Midbrain (tissue), 1 donor: ENCODE data around the gene WRNIP1.

Experiments
- DNase-seq: peaks from one replicate; lab custom pipeline; 2025; lab: John Stamatoyannopoulos, UW

Gene WRNIP1

GRCh38 chr6:2807342-2808090, 42.3 kb downstream of the WRNIP1 start:
- DNase-seq, result no peak

DNA sequence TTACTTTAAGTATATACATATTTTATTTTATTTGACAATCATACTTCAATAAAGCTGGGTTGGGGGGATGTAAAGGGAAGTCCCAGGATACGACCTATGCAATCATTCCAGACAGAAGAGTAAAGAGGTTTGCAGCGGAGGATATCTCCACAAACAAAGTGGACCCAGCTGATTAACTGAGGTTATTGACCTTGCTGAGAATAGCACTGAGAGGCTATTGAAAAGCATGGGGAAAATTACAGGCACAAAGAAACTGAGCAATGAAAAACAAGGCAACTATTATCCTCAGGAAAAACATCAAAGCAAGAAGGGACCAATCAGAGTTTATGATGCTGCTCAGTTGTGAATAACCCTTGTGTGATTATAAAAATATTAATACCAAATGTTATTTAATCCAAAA, 43.8 kb downstream of the WRNIP1 start:
- peak; percentile 14 for DNase-seq

DNA sequence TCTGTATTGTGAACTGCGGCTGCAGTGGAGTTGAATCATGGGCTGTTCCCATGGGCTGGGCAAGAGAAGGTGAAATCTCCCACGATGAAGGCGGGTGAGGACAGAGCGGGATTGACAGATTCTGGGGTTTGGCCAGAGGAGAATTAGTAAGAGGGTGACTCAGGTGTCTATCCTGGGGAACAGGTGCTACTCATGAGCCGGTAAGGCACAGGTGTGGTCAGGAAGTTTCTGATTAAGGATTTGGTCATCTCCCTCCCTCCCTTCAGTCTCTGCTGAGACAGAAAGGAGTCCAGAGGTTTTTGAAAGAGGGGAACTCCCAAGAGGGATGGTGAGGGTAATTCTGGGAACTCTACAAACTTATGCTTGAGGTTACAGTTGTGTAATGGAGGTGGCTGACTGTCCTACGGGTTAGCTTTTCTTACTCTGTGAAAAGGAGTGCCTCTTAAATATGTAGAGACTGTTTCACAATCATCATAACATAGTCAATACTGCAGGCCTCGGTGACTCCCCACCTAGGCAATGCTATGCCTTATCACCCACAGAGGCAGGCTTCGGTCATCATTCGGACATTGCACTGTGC, 45.0 kb downstream of the WRNIP1 start:
- DNase-seq, result no peak

DNA sequence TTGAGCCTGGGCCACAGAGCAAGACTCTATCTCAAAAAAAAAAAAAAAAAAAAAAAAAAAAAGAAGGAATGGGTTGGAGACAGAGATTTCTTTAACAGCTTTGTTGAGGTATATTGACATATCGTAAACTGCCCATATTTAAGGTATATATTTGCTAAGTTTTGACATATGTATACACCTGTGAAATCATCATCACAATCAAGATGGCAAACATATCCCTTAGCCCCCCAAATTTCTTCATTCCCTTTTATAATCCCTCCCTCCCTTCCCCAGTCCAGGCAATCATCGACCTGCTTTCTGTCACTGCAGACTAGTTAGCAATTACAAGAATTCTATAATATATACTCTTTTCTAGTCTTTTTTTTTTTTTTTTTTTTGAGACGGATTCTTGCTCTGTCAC, 47.5 kb downstream of the WRNIP1 start:
- no peak for DNase-seq

- no peak for DNase-seq
Observed at GRCh38 chr6:2816158-2816557, 51.0 kb downstream of the WRNIP1 start.

DNA sequence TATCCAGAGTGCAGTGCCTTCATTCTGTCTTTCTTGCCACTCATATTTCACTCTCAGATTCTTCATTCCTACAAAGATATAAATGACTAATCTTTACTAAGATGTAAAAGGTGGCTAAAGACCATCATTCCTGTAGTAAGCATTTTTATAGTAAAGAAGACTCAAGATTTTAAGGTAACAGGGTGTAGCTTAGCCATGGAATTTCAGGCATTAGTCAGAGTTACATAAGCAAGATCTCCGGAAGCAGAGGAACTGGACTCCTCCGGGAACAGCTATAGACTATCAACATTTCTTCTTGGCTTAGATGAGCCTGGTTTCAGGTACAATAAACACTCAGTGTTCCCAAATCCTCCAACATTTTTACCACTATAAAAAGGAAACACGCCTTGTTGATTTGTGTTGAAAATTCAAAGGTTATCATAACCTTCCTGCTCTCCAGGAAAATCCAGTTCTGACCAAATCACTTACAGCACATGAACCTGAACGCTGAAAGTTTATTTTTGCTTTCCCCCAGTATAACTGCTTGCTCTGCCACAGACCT, 52.8 kb downstream of the WRNIP1 start:
- no peak for DNase-seq

DNA sequence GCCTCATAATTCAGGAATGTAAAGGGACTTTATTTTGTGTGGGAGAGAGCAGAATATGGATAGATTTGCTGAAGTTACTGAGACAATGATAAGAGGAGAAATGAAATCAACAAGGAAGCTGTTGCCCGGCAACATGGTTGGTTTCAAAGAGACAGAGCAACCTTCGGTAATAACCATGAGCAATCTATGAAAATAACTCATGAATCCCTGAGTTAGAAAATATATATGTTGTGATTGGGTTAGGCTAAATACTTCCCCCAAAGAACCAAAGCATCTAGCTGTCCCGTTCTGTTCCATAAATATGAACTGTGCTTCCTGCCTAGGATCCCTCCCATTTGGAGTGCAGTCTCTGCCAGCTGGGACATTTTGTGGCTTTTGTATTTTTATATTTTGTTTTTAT, 53.4 kb downstream of the WRNIP1 start:
- no peak for DNase-seq

DNA sequence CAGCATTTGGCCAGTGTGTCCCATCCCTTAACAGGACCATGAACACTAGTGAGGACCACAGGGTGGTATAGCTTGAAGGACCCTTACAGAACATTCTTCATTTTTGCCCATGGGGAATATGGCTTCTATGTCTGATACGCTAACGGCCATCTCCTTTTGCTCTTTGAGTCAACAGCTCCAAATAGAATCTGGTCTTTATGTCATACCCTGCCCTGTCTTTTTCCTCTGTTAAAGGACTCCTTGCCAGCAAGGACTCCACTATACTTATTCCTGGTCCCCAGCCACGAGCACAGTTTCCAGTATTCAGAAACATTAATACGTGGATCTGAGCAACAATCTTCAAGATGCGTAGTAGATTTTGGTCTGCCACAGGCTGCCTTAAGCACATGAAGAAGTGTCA, 53.9 kb downstream of the WRNIP1 start:
- no peak for DNase-seq

GRCh38 chr6:2819978-2820377, 54.8 kb downstream of the WRNIP1 start:
- DNase-seq, result no peak

- DNase-seq, result no peak
Observed at GRCh38 chr6:2820415-2820814, 55.2 kb downstream of the WRNIP1 start.

DNA sequence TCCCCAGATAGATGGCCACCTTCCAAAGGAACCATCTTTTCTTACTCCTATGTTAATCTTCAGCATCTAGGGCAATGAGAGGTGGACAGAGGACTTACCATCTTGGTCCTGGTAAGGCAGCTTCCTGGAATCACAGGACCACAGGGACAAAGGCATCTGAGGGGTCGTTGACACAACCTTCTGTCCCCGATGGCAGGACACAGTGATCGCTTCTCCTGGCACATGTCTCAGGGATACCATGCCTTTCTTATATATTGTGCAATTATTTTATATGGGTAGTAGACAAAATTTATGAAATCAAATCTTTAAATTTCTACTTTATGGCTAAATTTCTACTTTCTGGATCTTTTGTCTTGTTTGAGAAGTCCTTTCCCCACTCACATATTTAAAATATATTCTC, 56.4 kb downstream of the WRNIP1 start:
- no peak for DNase-seq

GRCh38 chr6:2823104-2823850, 58.1 kb downstream of the WRNIP1 start:
- DNase-seq, result no peak

GRCh38 chr6:2826131-2826530, 60.9 kb downstream of the WRNIP1 start:
- DNase-seq, result no peak

DNA sequence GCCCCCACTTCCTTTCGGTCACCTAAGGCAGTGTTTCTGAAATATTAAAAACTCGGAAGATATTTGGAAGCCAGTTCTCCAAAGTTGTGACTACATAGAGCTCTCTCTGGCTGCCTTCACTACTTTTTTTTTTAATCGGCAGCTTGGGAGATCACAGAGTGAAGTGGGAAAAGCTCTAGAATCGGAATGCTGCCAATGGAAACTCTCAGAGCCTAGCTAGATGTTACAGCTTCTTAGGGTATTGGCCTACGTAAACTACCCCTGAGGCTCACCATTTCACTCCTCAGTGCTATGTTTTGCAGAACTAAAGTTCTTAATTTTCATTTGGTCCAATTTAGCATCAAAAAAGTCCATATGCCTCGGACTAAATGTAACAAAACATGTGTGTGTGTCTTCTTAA, 61.9 kb downstream of the WRNIP1 start:
- DNase-seq, result no peak

- DNase-seq, result no peak
Observed at GRCh38 chr6:2828629-2829028, 63.4 kb downstream of the WRNIP1 start.

DNA sequence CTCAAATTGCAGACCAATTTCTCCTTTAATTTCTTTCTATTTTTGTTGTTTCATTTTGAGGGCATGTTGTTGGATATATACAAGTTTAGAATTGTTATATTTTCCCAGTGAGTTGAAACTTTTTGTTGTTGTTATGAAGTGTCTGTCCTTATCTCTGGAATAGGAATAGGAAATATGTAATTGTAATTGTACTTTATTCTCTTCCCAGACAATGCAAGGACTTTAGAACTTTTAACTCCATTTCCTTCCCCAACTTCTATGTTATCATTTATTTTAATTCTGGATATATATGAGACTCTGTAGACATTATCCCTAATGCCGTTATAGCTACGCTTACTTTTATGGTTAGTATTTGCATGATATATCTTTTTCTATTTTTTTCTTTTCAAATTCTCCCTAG, 64.1 kb downstream of the WRNIP1 start:
- no peak for DNase-seq

DNA sequence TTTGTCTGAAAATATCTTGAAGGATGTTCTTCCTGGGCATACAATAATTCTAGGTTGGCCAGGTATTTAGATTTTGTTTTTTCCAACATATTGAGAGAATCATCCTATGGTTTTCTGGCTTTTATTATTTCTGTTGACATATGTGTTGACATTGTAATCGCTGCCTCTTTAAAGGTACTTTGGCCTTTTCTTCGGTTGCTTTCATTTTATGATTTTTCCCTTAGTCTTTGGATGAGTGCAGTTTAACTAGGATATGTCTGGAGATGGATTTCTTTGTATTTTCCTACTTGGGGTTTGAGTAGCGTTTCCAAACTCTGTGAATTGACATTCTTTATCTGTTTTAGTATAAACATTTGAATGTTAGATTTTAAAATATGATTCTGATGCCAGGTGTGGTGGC, 65.0 kb downstream of the WRNIP1 start:
- no peak for DNase-seq

DNA sequence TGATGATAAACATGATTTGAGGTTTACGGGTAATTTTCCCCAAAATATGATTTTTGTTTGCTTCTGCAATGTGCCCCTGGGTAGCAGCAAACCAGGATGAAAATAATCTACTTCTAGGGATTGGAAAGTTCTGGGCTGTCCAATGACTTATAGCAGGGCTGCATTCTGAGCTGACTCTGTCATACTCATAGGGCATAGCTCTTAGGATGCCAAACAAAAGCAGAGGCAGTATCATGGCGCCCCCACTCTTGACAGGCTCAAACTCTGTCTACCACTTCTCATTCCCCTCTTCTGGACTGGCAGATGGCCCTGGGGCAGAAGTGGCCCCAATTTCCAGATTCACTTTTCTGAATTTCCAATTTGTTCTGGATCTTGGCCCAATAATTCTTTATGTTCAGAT, 66.2 kb downstream of the WRNIP1 start:
- DNase-seq, result no peak

- DNase-seq, result no peak
Observed at GRCh38 chr6:2834262-2834661, 69.1 kb downstream of the WRNIP1 start.
